ENCODE data around the gene UBLCP1. TPM values are rescaled to one million over a fixed set of nuclear protein-coding genes. Genes with fewer than 3 reads are reported as not detected.

Gene UBLCP1
- total and polyA plus RNA-seq, 2 donors (not counting 3 experiments of a cell fraction or from before 2014, with no cell fraction given) = 5.9 to 20.3 TPM

DNA sequence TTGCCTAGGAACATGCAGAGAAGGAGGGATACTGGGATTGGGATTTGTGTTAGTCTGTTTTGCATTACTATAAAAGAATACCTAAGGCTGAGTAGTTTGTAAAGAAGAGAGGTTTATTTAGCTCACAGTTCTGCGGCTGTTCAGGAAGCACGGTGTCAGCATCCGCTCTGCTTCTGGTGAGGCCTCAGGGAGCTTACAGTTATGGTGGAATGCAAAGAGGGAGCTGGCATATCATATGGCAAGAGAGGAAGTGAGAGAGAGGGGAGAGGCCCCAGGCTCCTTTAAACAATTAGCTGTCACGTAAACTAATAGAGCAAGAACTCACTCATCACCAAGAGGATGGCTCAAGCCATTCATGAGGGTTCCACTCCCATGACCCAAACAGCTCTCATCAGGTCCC, 40.2 kb downstream of the UBLCP1 start:
- ChIA-PET POLR2A (no interaction called here), CTCF (no interaction called here)
- Histone ChIP-seq H3K27me3 (ENCODE audit: control insufficient read depth in 2 of 2, insufficient read depth in 2 of 2, low read length in 2 of 2) (peaks cover 0 to 4% of the 10 kb centered on the region in 2 experiments), H3K4me1 (ENCODE audit: control insufficient read depth, extremely low read depth, insufficient read depth, low read length) (no peaks in the 10 kb centered on the region), H4K20me1 (replicated peaks; ENCODE audit: control insufficient read depth, extremely low read depth, insufficient read depth, low read length) (no peaks in the 10 kb centered on the region), H3K9me1 (replicated peaks; ENCODE audit: control insufficient read depth, extremely low read depth, insufficient read depth, low read length) (no peaks in the 10 kb centered on the region), H3K4me2 (ENCODE audit: insufficient read depth, low read length) (no peak overlapping the region), H3K9ac (replicated peaks; ENCODE audit: extremely low read depth, insufficient read depth, low read length) (no peak overlapping the region), H3K9me3 (replicated peaks; ENCODE audit: control insufficient read depth, insufficient read depth, low read length) (no peaks in the 10 kb centered on the region), H3K79me2 (ENCODE audit: control insufficient read depth, insufficient read depth, low read length) (no peaks in the 10 kb centered on the region), H3K27ac (ENCODE audit: insufficient read depth, low read depth, low read length) (no peak overlapping the region), H3K4me3 (replicated peaks in 1 of 3; ENCODE audit: insufficient read depth in 1 of 3, low read depth in 1 of 3, low read length in 3 of 3) (no peak overlapping the region), H2AFZ (ENCODE audit: low read depth, low read length) (no peak overlapping the region), H3K36me3 (ENCODE audit: control insufficient read depth in 2 of 2, extremely low read depth in 1 of 2, insufficient read depth in 2 of 2, low read length in 2 of 2) (no peaks in the 10 kb centered on the region)
- dilution Hi-C loops (cut with MboI; ENCODE audit: extremely low pct_ligation_motif_present, low sequenced_read_pairs) = no loop called here
- intact Hi-C loops (cut with micrococcal nuclease) = no loop called here
- FAIRE-seq (no peak), DNase-seq (ENCODE audit: low read depth, low spot score) (no peak)
- TF ChIP-seq FOS (IDR thresholded peaks at IDR 0.05; ENCODE audit: borderline replicate concordance, insufficient read depth, low read length) (no peak), JUN (IDR thresholded peaks at IDR 0.05; ENCODE audit: borderline replicate concordance, insufficient read depth, insufficient read length, low read depth) (no peak), MYC (IDR thresholded peaks at IDR 0.05; ENCODE audit: low read depth, low read length) (no peak), GATA2 (IDR thresholded peaks at IDR 0.05; ENCODE audit: insufficient read depth, insufficient read length, low read depth, low read length) (no peak), POLR2A (IDR thresholded peaks at IDR 0.05; ENCODE audit: low read depth, low read length) (no peak), EZH2 (IDR thresholded peaks at IDR 0.05; ENCODE audit: borderline replicate concordance, low read depth, low read length, severe bottlenecking) (no peak), POLR2AphosphoS5 (IDR thresholded peaks at IDR 0.05; ENCODE audit: insufficient read depth, low read depth, low read length) (no peak)
- TF ChIP-seq, protein P1, sequence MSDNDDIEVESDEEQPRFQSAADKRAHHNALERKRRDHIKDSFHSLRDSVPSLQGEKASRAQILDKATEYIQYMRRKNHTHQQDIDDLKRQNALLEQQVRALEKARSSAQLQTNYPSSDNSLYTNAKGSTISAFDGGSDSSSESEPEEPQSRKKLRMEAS (IDR thresholded peaks at IDR 0.05; ENCODE audit: insufficient read depth, insufficient read length) = no peak
- TF ChIP-seq, protein P2, sequence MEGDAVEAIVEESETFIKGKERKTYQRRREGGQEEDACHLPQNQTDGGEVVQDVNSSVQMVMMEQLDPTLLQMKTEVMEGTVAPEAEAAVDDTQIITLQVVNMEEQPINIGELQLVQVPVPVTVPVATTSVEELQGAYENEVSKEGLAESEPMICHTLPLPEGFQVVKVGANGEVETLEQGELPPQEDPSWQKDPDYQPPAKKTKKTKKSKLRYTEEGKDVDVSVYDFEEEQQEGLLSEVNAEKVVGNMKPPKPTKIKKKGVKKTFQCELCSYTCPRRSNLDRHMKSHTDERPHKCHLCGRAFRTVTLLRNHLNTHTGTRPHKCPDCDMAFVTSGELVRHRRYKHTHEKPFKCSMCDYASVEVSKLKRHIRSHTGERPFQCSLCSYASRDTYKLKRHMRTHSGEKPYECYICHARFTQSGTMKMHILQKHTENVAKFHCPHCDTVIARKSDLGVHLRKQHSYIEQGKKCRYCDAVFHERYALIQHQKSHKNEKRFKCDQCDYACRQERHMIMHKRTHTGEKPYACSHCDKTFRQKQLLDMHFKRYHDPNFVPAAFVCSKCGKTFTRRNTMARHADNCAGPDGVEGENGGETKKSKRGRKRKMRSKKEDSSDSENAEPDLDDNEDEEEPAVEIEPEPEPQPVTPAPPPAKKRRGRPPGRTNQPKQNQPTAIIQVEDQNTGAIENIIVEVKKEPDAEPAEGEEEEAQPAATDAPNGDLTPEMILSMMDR (IDR thresholded peaks at IDR 0.05; ENCODE audit: extremely low read depth in 1 of 2, insufficient read depth in 1 of 2, low read depth in 1 of 2, low read length in 2 of 2) = no peak
- no TSS peak for BruUV-seq (replicated peaks)

All from endothelial cell of umbilical vein (primary cell).